Liver (tissue), 9 donors: Measurements from ENCODE around the gene NCDN. TPM values are rescaled to one million over a fixed set of nuclear protein-coding genes. Genes with fewer than 3 reads are reported as not detected.

Experiments used
- DNase-seq: peaks from one replicate; pipeline ENCODE4 v3.0.0-alpha.2; 2017; ENCODE audit warnings: low spot score
- H3K27ac ChIP-seq, 2 donors: one replicate each; pipeline ENCODE4 v1.7.0; 2013; ENCODE audit warnings: inconsistent platforms in 2 of 2, low read length in 2 of 2, control low read depth in 1 of 2, low read depth in 1 of 2, mild to moderate bottlenecking in 1 of 2
- H3K27me3 ChIP-seq, 4 donors: one replicate each; pipeline versions ENCODE4 v1.6.1 to v1.7.0; 2013; ENCODE audit warnings: low read length in 3 of 4, inconsistent platforms in 1 of 4, mild to moderate bottlenecking in 1 of 4, moderate library complexity in 1 of 4; ENCODE audit not compliant: control insufficient read depth in 4 of 4, insufficient read depth in 4 of 4
- H3K36me3 ChIP-seq, 4 donors: one replicate each; pipeline versions ENCODE4 v1.6.1 to v1.7.0; 2013; ENCODE audit warnings: low read length in 3 of 4, mild to moderate bottlenecking in 3 of 4, low read depth in 1 of 4, moderate library complexity in 1 of 4; ENCODE audit not compliant: control insufficient read depth in 4 of 4, insufficient read depth in 3 of 4
- H3K4me1 ChIP-seq, 4 donors: one replicate each; pipeline versions ENCODE4 v1.6.1 to v1.7.0; 2013; ENCODE audit warnings: low read length in 3 of 4, mild to moderate bottlenecking in 3 of 4, moderate library complexity in 1 of 4; ENCODE audit not compliant: control insufficient read depth in 4 of 4, insufficient read depth in 4 of 4
- H3K4me3 ChIP-seq, 3 donors: one replicate each; pipeline versions ENCODE4 v1.6.1 to v1.7.0; 2013; ENCODE audit warnings: low read length in 3 of 3, control low read depth in 1 of 3, low read depth in 1 of 3, mild to moderate bottlenecking in 1 of 3
- H3K9ac ChIP-seq, 2 donors: one replicate each; pipeline ENCODE4 v1.7.0; 2013; ENCODE audit warnings: low read length in 2 of 2, mild to moderate bottlenecking in 2 of 2, moderate library complexity in 2 of 2, control low read depth in 1 of 2, low read depth in 1 of 2
- H3K9me3 ChIP-seq, 4 donors: one replicate each; pipeline versions ENCODE4 v1.6.1 to v1.7.0; 2013; ENCODE audit warnings: low read length in 3 of 4; ENCODE audit not compliant: control insufficient read depth in 4 of 4
- ATF3 ChIP-seq: IDR thresholded peaks from 2 replicates; pipeline ENCODE4 v1.6.1; 2016; ENCODE audit warnings: antibody characterized with exemption
- EGR1 ChIP-seq, 2 donors: IDR thresholded peaks; 2 replicates each; pipeline ENCODE4 v1.6.1; 2016 to 2018; ENCODE audit warnings: antibody characterized with exemption in 2 of 2, low read depth in 2 of 2
- FOXA1 ChIP-seq: IDR thresholded peaks from 2 replicates; pipeline ENCODE4 v1.6.1; 2016; ENCODE audit warnings: antibody characterized with exemption
- FOXA2 ChIP-seq: IDR thresholded peaks from 2 replicates; pipeline ENCODE4 v1.6.1; 2016; ENCODE audit warnings: antibody characterized with exemption
- HNF4G ChIP-seq: IDR thresholded peaks from 2 replicates; pipeline ENCODE4 v1.6.1; 2016; ENCODE audit warnings: antibody characterized with exemption
- JUND ChIP-seq, 2 donors: IDR thresholded peaks; 2 replicates each; pipeline ENCODE4 v1.6.1; 2016; ENCODE audit warnings: antibody characterized with exemption in 2 of 2
- MAX ChIP-seq: IDR thresholded peaks from 2 replicates; pipeline ENCODE4 v1.6.1; 2016; ENCODE audit warnings: antibody characterized with exemption
- RAD21 ChIP-seq, 2 donors: IDR thresholded peaks; 2 replicates each; pipeline ENCODE4 v1.6.1; 2016; ENCODE audit warnings: antibody characterized with exemption in 2 of 2, mild to moderate bottlenecking in 2 of 2
- RXRA ChIP-seq, 2 donors: IDR thresholded peaks; 2 replicates each; pipeline ENCODE4 v1.6.1; 2017 to 2018; ENCODE audit warnings: antibody characterized with exemption in 2 of 2, mild to moderate bottlenecking in 1 of 2
- SP1 ChIP-seq: IDR thresholded peaks from 2 replicates; pipeline ENCODE4 v1.6.1; 2018; ENCODE audit warnings: antibody characterized with exemption, mild to moderate bottlenecking
- YY1 ChIP-seq: IDR thresholded peaks from 2 replicates; pipeline ENCODE4 v1.6.1; 2016; ENCODE audit warnings: antibody characterized with exemption, mild to moderate bottlenecking
- WGBS: extraction: QIAGEN DNeasy Blood & Tissue Kit; methylation state at CpG from one replicate; pipeline ENCODE4 v1.1.7; 2013; 5-methylcytosine and 5-hydroxymethylcytosine counted together
- polyA plus RNA-seq, 2 donors: library from polyadenylated mRNA; stranded (reverse) in 1 of 2; unstranded in 1 of 2; fragments of 200-250 nt in 1 of 2; fragments of >200 nt in 1 of 2; fragmentation: Nextera tagmentation in 1 of 2; extraction: Ambion mirVana in 1 of 2; gene quantifications; one replicate each; pipeline versions ENCODE4 v1.2.1 to v1.2.3, GENCODE V29; 2013 to 2015
- total RNA-seq, 2 donors: library from RNA; depleted of rRNA; stranded (reverse); fragments of >200 nt; gene quantifications; one replicate each; pipeline ENCODE4 v1.2.3, GENCODE V29; 2014
- donor health status: healthy.
- donor health status: healthy.
- donor health status: healthy.
- donor health status: healthy.
- donor health status: healthy.

NCDN gene
- total and polyA plus RNA-seq, 4 donors: 2.7 to 7.9 (median 5.6) TPM

- H3K4me1 ChIP-seq: no peaks in the 10 kb centered on the region
- no peak for DNase-seq
- 98% methylated on average over 7 of the region's 7 CpGs for WGBS
- H3K9ac ChIP-seq: no peak overlapping the region
- no peak overlapping the region for H3K4me3 ChIP-seq
- no peak overlapping the region for H3K27ac ChIP-seq
- H3K9me3 ChIP-seq: no peaks in the 10 kb centered on the region
- no peaks in the 10 kb centered on the region for H3K27me3 ChIP-seq
- H3K36me3 ChIP-seq: peaks cover 12 to 44% (median 27%) of the 10 kb centered on the region in 4 donors
- TF ChIP-seq ATF3: no peak
Observed at GRCh38 chr1:35611655-35612054, 54.1 kb downstream of the NCDN start.

- Histone ChIP-seq H3K4me3 (no peak overlapping the region), H3K4me1 (no peaks in the 10 kb centered on the region), H3K27me3 (no peaks in the 10 kb centered on the region), H3K9ac (no peak overlapping the region), H3K27ac (no peak overlapping the region), H3K36me3 (peaks cover 4 to 27% (median 17%) of the 10 kb centered on the region in 4 donors), H3K9me3 (no peaks in the 10 kb centered on the region)
- no peak for TF ChIP-seq JUND (IDR thresholded peaks at IDR 0.05)
- no peak for TF ChIP-seq RAD21 (IDR thresholded peaks at IDR 0.05)
- no peak for TF ChIP-seq EGR1 (IDR thresholded peaks at IDR 0.05; ENCODE audit: low read depth in 2 of 2)
- no peak for TF ChIP-seq RXRA (IDR thresholded peaks at IDR 0.05)
- no peak for TF ChIP-seq FOXA2
- TF ChIP-seq YY1: no peak
- no peak for TF ChIP-seq ATF3
- no peak for TF ChIP-seq FOXA1
- no peak for TF ChIP-seq HNF4G
- no peak for TF ChIP-seq SP1
- no peak for TF ChIP-seq MAX
- 90% methylated on average over 8 of the region's 8 CpGs for WGBS
- no peak for DNase-seq
Observed at GRCh38 chr1:35615440-35615839, 57.8 kb downstream of the NCDN start.

Other genes starting within 250 kb of the NCDN start
- gene KIAA0319L, start 396 bp upstream of the NCDN start, total RNA-seq: 100 to 1,000 TPM in 1 of 2 donors, 10 to 100 TPM in 1; 27.5 to 107 TPM
- gene KIAA0319L, start 396 bp upstream of the NCDN start, polyA plus RNA-seq: 10 to 100 TPM; 27.0 to 28.3 TPM
- gene TFAP2E, start 15.5 kb downstream of the NCDN start, total RNA-seq: under 1 TPM; 0.08 to 0.09 TPM
- gene TFAP2E, start 15.5 kb downstream of the NCDN start, polyA plus RNA-seq: under 1 TPM; 0.07 to 0.21 TPM
- 10 to 100 TPM; 19.1 to 34.7 TPM for gene PSMB2, start 83.7 kb downstream of the NCDN start, total RNA-seq
- 10 to 100 TPM; 46.9 to 76.6 TPM for gene PSMB2, start 83.7 kb downstream of the NCDN start, polyA plus RNA-seq
- gene C1orf216, start 161.1 kb downstream of the NCDN start, total RNA-seq: 1 to 10 TPM; 2.9 to 3.2 TPM
- gene C1orf216, start 161.1 kb downstream of the NCDN start, polyA plus RNA-seq: 1 to 10 TPM; 1.2 to 3.4 TPM
- gene CLSPN, start 212.2 kb downstream of the NCDN start, total RNA-seq: 10 to 100 TPM in 1 of 2 donors, under 1 TPM in 1; 0.08 to 18.9 TPM
- under 1 TPM; 0.15 to 0.50 TPM for gene CLSPN, start 212.2 kb downstream of the NCDN start, polyA plus RNA-seq